HTR-8/SVneo (cell line): ENCODE data around the gene CSKMT.

Experiments
- DNase-seq: peaks from one replicate; pipeline ENCODE4 v3.0.0; 2011; ENCODE audit warnings: low spot score, mixed read lengths; ENCODE audit not compliant: insufficient read length
- FAIRE-seq: peaks from 2 replicates; lab custom pipeline; 2011; peaks lifted over from hg19 to GRCh38; lab: Jason Lieb, UNC

Gene CSKMT

DNA sequence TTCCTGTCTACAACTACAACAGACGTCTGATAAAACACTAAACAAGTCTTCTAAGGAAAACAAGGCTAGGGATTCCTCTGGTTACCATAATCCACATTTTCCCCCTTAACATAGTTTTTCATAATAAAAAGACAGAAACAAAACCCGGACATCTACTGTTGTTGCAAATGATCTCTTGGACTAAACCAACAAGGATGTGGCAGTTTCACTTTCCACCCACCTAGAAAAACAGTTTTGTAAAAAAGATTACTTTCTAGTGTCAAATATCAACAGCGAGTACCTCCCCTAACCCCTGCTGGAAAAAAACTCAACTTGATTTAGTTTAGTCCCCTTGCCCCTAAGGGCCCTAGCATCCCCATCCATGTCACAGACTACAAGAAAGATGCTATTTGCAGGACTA is 47.7 kb downstream of the CSKMT start:
- no peak for FAIRE-seq

DNA sequence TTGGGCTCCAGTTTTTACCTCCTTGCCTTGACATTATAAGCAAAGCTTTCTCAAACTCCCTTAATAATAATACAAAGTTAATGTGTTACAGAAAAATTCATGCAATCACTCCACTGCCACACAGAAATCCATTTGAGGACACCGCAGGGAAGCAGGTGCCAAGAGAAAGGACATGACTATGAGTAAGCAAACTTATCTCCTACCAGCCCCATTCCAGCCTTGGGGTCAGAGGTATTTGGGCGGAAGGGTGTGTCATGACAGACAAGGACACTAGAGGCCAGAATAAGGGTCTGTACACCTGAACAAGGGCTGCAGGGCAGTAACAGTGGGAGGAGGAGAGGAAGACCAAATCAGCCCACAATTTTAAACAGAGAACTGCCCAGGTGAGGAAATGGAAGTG is 48.2 kb downstream of the CSKMT start:
- DNase-seq (no peak), FAIRE-seq (no peak)

More for the DNA sequence above, 47.7 kb downstream of the CSKMT start:
- DNase-seq, result no peak

DNA sequence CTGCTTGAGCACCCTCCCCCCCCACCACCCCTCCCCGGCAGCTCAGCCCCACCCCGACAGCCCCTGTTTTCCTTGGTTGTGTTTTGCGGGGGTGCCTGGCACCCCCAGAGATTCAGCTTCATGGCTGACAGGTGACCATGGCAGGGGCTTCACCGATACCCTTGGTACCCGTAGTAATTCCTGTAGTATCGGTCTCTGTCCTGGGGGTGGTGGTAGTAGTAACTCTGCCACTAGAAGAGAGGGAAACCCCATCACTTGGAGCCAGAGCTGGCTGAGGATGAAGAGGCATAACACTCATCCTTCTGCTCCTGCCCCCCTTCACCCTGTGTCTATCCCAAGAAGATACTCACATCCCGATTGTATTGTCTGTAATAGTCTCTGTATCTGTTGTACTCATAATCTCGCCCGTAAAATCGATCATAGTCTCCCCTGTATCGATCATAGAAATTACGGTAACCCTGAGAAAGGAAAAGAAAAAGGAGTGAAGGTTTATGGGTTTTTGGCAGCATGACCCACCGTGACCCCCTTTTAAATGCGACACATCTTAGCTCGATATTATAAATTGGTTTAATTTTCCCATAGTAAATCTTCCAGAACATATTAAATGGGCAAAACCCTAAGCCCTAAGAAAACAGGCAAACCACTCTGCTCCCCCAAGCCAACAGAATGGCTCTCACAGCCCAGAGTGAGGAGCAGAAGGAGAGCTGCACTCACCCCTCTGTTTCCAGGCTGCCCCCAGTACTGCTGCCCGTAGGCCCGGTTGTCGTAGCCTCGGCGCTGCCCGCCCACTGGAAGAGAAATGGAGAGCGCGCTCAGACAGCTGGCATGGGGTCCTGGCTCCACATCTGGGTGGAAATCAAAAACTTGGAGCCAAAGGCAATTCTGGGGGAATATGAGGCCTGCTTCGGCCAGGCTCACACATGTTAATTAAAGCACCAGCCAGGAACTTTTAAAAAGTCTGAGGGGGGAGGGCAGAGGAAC is 50.3 kb downstream of the CSKMT start:
- DNase-seq (no peak), FAIRE-seq (no peak)

DNA sequence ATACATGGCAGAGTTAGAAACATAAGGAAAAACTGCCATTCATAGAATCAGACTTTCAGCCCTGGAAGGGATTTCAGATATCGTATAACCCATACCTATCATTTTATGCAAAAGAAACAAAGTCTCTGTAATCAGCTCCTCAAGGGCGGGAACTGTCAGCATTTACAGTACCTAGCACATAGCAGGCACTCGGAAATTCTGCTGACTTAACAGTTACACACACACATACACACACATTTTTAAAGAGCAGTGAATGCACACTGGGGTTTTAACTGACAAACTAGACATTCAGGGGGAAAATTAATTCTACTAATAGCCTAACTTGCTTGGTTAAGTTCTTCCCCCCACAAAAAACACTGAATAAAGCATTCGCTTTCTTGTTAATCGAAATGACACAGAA is 51.1 kb downstream of the CSKMT start:
- no peak for DNase-seq
- FAIRE-seq, result no peak

DNA sequence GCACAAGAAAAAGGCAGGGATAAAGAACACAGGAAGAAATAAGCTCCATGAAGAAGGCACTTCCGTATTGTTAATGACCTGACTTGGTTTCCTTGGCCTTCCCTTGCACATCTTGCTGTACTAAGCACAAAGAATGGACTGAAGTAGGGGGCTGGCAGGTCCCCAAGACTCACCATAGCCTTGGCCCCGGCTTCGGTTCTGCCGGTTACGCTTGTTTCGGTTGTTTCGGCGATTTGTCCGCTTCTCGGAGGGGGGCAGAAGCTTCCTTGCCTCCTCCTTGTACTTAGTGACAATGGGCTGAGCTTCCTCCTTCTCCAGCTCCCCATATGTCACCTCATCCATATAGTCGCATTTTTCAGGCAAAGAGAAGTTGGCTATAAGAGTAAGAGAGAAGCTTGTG is 51.7 kb downstream of the CSKMT start:
- no peak for FAIRE-seq
- no peak for DNase-seq
